Left lung (tissue), 10 donors: ENCODE measurements around the gene OR4D2. TPM values are rescaled to one million over a fixed set of nuclear protein-coding genes. Genes with fewer than 3 reads are reported as not detected.

Source experiments
- ATAC-seq: fragments of 200-7000 bp; cut with Tn5 transposase; one replicate; pipeline ENCODE4 v1.9.1; 2020; ENCODE audit warnings: moderate library complexity
- DNase-seq, 4 donors: peaks; one replicate each; pipeline ENCODE4 v3.0.0-alpha.2; 2013 to 2020
- H3K27ac ChIP-seq, 2 donors: fragments of 200-600 bp; sonication (generic) in 1 of 2; one replicate each; pipeline versions ENCODE4 v1.5.0 to v1.8.0; 2020 to 2021
- H3K27me3 ChIP-seq, 2 donors: fragments of 200-600 bp; sonication (generic) in 1 of 2; one replicate each; pipeline versions ENCODE4 v1.5.0 to v1.8.0; 2020 to 2021
- H3K36me3 ChIP-seq, 2 donors: fragments of 200-600 bp; sonication (generic) in 1 of 2; one replicate each; pipeline versions ENCODE4 v1.5.0 to v1.8.0; 2020 to 2021
- H3K4me1 ChIP-seq, 2 donors: fragments of 200-600 bp; one replicate each; pipeline ENCODE4 v1.8.0; 2021
- H3K4me3 ChIP-seq, 2 donors: fragments of 200-600 bp; sonication (generic) in 1 of 2; one replicate each; pipeline versions ENCODE4 v1.5.0 to v1.8.0; 2020 to 2021; ENCODE audit warnings: mild to moderate bottlenecking in 1 of 2
- H3K9me3 ChIP-seq, 2 donors: fragments of 200-600 bp; sonication (generic) in 1 of 2; one replicate each; pipeline versions ENCODE4 v1.5.0 to v1.8.0; 2020 to 2021
- CTCF ChIP-seq, 2 donors: fragments of 200-600 bp; sonication (generic) in 1 of 2; IDR thresholded peaks; one replicate each; pipeline versions ENCODE4 v1.5.0 to v1.8.0; 2021; ENCODE audit warnings: antibody characterized with exemption in 2 of 2
- intact Hi-C, 2 donors: fragments of 100-400 bp; cut with DNase I; formaldehyde crosslinking; loops; one replicate each; pipeline versions ENCODE4 v1.11.2 to v1.14.2; 2022
- polyA plus RNA-seq, 6 donors: library from polyadenylated mRNA; unstranded; fragments of 120-200 nt; gene quantifications; one replicate each; pipeline ENCODE4 v1.2.1, GENCODE V29; 2013; ENCODE audit not compliant: insufficient read length in 6 of 6
- total RNA-seq, 2 donors: library from RNA; stranded (reverse); fragmentation: NEBNext Ultra II Directional; extraction: Animal tissue kit (Norgen Biotek cat#: 25700); gene quantifications; one replicate each; pipeline ENCODE4 v1.2.1, GENCODE V29; 2021
- donor health status: DM: no; HTN: yes; CAD: no.
- donor health status: DM: no; HTN: no; CAD: no.

OR4D2 gene
- total and polyA plus RNA-seq, 8 donors = not detected

- TF ChIP-seq CTCF (IDR thresholded peaks at IDR 0.05) = no peak
- H3K36me3 ChIP-seq = no peaks in the 10 kb centered on the region
- H3K9me3 ChIP-seq = no peaks in the 10 kb centered on the region
- DNase-seq (no peak), ATAC-seq (no peak)
- intact Hi-C loops = no loop called here
- H3K4me3 ChIP-seq = no peak overlapping the region
- peaks cover 6 to 63% of the 10 kb centered on the region in 2 donors for H3K27me3 ChIP-seq
- H3K27ac ChIP-seq = no peak overlapping the region
- H3K4me1 ChIP-seq = no peaks in the 10 kb centered on the region
Measured at GRCh38 chr17:58196610-58197009, 29.8 kb downstream of the OR4D2 start.

GRCh38 chr17:58200024-58200633 is 33.3 kb downstream of the OR4D2 start:
- H3K9me3 ChIP-seq = no peaks in the 10 kb centered on the region
- intact Hi-C loops = no loop called here
- peak in 3 of 4 donors; percentile 37 to 82 (median 51) for DNase-seq

GRCh38 chr17:58202859-58203258 is 36.1 kb downstream of the OR4D2 start:
- Histone ChIP-seq H3K9me3 (no peaks in the 10 kb centered on the region), H3K4me1 (no peaks in the 10 kb centered on the region), H3K27ac (no peak overlapping the region), H3K27me3 (peaks cover 4 to 28% of the 10 kb centered on the region in 2 donors), H3K4me3 (no peak overlapping the region), H3K36me3 (peaks cover 0 to 23% of the 10 kb centered on the region in 2 donors)
- ATAC-seq = no peak
- intact Hi-C loops = no loop called here
- no peak for TF ChIP-seq CTCF (IDR thresholded peaks at IDR 0.05)
- DNase-seq = no peak

More at GRCh38 chr17:58200024-58200633, 33.3 kb downstream of the OR4D2 start:
- ATAC-seq = peak; percentile 88
- Histone ChIP-seq H3K36me3 (no peaks in the 10 kb centered on the region), H3K4me1 (no peaks in the 10 kb centered on the region), H3K4me3 (no peak overlapping the region), H3K27ac (no peak overlapping the region), H3K27me3 (peaks cover 6 to 41% of the 10 kb centered on the region in 2 donors)
- TF ChIP-seq CTCF (IDR thresholded peaks at IDR 0.05) = peak; percentile 35 to 68

GRCh38 chr17:58204796-58205195 is 38.0 kb downstream of the OR4D2 start:
- H3K4me1 ChIP-seq = no peaks in the 10 kb centered on the region
- H3K36me3 ChIP-seq = peaks cover 0 to 38% of the 10 kb centered on the region in 2 donors
- no peaks in the 10 kb centered on the region for H3K9me3 ChIP-seq
- intact Hi-C loops = no loop called here
- DNase-seq = no peak
- H3K27me3 ChIP-seq = peaks cover 0 to 9% of the 10 kb centered on the region in 2 donors
- no peak for ATAC-seq
- no peak for TF ChIP-seq CTCF (IDR thresholded peaks at IDR 0.05)
- H3K27ac ChIP-seq = no peak overlapping the region
- no peak overlapping the region for H3K4me3 ChIP-seq

GRCh38 chr17:58205936-58206335 is 39.2 kb downstream of the OR4D2 start:
- intact Hi-C loops = no loop called here
- no peak for ATAC-seq
- DNase-seq = no peak
- Histone ChIP-seq H3K4me3 (no peak overlapping the region), H3K27me3 (no peaks in the 10 kb centered on the region), H3K36me3 (peaks cover 0 to 50% of the 10 kb centered on the region in 2 donors), H3K4me1 (no peaks in the 10 kb centered on the region), H3K9me3 (no peaks in the 10 kb centered on the region), H3K27ac (no peak overlapping the region)
- TF ChIP-seq CTCF (IDR thresholded peaks at IDR 0.05) = no peak
